NCI-H524 treated with DMSO at 0.1 percent for 48 hours (cell line): ENCODE data around the gene MKNK1.

Source experiments
- DNase-seq: peaks from one replicate; lab custom pipeline; 2025; lab: John Stamatoyannopoulos, UW

The MKNK1 gene

GRCh38 chr1:46595127-46595526 is 8.9 kb downstream of the MKNK1 start:
- no peak for DNase-seq

- DNase-seq, result no peak
Measured at GRCh38 chr1:46594063-46594462, 10.0 kb downstream of the MKNK1 start.

- DNase-seq, result no peak
Measured at GRCh38 chr1:46592823-46593222, 11.2 kb downstream of the MKNK1 start.

- no peak for DNase-seq
Measured at GRCh38 chr1:46589529-46589928, 14.5 kb downstream of the MKNK1 start.

DNA sequence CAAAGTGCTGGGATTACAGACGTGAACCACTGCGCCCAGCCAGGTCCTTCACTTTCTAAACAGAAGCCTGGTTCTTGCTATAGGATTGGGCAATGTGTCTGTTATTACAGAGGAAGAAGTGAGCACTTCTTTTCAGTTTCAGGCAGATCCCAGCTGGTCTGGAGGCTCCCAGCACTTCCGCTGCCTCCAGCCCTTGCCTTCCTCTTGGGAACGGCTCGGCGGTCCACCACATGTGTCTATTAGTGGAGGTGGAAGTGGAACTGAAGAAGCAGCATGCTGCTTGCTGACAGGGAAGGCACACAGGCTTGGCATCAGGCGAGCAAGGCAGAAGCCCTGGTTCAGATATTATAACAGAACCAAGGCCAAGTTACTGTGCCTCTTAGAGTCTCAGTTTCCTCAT is 17.0 kb downstream of the MKNK1 start:
- no peak for DNase-seq

DNA sequence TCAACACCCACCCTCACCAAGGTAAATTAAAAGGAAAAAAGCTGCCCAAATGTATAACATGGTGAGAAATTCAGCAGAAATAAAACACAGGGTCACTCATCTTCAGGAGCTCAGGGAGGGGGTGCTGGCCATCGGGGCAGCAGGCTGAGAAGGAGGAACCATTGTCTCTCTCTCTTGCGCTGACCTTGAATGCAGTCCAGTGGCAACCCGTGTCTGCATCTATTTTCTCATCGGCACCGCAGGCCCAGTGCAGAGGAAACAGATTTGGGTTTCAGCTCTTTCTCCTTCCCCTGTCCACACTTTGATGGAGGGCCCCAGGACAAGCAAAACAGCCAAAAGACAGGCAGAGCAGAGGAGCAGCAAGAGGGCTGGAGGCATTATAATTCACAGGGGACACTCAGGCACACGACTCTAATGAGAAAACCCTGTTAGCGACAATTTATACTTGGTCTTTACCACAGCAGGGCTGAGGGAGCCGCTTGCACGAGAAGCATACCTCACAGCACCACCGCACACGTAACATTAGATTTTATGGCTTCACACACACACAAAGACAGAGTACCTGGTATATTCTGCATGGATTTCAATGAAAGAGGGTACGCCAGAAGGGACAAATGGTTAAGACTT is 18.6 kb downstream of the MKNK1 start:
- no peak for DNase-seq

GRCh38 chr1:46583494-46583893 is 20.6 kb downstream of the MKNK1 start:
- DNase-seq, result no peak

DNA sequence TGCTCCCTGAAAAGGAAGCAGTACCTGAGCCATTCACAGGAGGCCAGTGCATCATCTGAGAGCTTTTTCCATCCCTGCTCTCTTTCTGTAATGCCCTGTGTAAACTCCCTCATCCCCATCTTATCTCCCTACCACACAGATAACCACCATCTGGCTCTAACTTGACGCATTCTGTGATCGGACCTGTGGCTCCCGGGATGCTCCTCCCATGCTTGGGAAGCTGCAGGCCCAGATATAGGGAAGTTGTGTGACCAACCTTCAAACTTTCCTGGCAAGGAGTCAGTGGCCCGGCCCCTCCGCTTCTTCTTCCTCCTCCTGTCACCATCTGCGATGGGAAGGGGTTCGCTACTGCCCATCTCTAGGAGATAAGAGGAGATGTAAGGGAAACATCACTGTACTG is 21.1 kb downstream of the MKNK1 start:
- no peak for DNase-seq

DNA sequence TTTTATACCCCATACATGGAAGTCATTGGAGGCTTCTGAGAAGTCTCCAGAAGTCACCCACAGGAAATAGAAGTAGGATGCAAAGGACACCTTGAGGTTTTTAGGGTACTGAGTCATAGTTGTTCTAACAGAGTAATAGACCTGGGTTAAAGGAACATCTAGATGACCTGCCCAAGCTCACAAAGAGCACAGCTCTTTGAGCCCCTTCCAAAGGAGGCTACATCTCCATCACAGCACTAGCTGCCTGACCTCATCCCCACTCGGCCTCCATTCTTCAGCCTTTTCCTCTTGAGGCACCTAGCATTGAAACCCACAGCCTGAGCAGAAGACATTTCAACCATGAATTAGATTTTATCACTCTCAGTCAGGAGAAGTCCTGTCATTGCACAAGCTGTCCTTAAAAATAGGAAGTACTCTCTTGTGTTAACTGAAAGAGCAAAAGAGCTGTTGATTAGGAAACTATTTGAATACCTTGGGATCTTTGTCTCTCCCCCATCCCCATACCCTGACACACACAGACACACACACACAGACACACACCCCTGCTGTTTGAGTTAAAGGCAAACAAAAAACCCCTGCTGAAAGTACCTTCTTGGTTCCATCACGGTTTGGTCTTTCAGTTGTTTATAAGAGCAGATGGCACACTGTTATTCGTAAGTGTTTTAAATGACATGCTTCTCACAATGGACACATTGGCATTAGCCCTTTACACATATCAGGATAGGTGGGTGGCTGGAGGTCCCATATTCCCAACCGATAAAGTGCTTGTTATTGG is 22.2 kb downstream of the MKNK1 start:
- DNase-seq, result no peak

DNA sequence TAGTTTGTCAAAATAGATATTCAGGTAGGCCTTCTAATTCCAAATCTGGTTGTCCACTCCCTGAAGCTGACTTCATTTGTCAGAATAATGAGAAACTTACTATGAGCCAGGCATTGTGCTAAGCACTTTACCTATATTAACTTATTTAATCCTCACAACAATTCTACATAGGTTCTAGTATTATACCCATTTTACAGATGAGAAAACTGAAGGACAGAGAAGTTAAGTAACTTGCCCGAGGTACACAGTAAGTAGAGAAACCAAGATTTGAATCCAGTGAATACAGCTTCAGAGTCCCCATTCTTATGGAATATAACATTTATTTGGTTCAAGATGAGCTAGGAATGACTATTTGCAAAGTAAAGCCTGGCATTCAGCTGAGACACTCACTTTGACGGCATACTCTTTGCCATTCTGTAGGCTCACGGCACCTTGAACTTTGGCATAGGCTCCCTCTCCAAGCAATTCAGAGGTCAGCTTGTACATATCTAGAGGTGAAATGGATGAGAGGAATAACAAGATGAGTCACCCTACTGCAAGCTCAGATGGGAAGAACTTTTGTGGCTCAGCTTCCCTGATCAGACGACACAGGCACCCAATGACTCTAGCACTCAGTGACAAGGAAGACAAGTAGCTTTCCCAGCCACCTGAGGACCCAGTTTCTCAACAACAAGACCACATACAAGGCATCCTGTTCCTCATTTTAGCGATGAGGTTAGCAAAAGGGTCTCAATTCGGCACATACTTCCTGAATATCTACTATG is 23.7 kb downstream of the MKNK1 start:
- DNase-seq, result no peak

GRCh38 chr1:46577671-46578070 is 26.4 kb downstream of the MKNK1 start:
- no peak for DNase-seq

DNA sequence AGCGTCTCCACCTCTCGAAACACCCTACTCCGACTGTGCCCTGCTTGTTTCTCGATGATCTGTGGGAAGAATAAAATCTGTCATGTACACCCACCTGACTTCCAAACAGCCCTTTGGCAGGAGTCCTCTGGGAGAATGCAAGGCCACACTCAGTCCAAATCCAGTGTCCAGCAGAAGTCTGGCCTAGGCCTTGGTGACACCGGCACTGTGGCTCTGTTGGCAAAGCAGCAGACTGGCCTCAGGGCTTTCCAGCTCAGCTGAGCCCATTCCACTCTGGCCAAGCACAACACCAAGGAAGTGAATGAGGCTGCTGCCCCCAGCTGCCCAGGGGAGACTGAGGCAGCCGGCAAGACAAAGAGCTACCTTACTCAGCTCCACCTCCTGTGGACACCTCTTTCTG is 27.5 kb downstream of the MKNK1 start:
- no peak for DNase-seq

GRCh38 chr1:46575778-46576177 is 28.3 kb downstream of the MKNK1 start:
- no peak for DNase-seq

- DNase-seq, result no peak
Measured at GRCh38 chr1:46575300-46575699, 28.8 kb downstream of the MKNK1 start.

GRCh38 chr1:46571691-46572225 is 32.3 kb downstream of the MKNK1 start:
- DNase-seq, result no peak

DNA sequence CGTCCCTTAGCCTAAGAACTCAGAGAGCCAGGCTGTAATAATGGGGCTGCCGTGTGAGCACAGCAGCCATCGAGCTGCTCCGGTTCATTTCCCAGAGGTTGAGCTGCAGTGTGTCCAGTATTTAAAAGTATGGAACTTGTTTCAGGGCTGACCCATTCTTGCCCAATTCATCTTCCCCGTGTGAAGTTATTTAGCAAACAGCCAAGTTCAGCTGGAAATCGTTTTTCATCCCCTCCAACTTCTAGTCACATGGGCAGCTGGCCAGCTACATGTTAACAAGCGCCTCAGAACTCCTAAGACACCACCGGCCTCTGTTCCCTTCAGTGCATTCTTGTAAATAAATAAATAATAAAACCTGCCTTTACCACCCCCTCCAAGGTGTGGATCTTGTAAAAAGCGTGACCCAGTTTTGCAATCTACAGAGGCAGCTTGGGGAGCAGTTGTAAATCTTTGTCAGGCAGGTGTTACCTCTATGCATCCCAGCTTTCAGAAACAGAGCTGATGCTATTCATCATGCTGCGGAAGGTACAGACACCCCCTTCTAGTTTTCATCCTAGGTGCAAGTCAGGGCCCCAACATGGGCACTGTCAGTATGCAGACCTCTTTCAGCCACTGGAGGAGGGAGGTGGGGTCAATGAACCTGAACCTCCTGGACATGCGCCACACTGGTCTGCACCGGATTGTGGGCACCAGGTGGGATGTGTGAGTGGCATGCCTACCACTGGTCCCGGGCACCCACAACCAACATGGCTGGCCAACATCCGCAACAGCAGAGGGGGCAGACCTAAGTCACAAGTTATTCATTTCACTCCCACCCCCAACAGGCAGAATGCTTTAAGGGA is 34.0 kb downstream of the MKNK1 start:
- no peak for DNase-seq

DNA sequence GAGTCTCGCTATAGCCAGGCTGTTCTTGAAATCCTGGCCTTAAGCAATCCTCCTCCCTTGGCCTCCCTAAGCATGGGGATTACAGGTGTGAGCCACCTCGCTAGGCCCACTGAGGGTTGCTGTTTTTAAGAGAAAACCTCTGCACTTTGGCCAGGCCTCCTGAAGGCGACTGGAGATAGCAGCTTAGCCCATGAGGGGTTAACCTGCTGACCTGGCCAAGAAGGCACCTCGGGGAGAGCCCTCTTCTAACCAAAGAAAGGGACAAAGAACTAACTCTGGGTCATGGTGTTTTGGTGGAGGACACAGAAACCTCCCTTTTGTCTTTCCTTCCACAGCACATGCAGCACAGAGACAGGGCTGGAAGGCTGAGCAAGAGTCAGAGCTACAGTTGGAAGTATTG is 35.0 kb downstream of the MKNK1 start:
- DNase-seq, result no peak

DNA sequence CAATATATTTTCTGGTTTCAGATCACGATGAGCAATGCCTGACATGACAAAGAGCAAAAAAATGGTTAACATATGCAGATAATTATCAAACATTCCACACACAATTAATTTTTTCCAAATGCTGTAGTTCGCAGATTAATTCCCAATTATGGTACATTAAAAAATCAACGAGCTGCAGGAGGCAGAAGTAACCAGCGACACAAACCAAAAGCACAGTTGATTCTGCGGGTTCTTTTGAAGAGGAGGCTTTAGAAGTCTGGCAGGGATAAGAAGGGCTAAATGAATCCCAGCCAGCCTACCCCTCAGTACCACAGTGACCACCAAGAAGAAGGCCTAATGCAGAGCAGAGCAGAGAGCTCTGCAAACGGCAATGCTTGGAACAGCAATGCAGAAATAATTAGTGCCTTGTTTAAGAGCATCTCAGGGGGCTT is 35.6 kb downstream of the MKNK1 start:
- DNase-seq, result no peak

DNA sequence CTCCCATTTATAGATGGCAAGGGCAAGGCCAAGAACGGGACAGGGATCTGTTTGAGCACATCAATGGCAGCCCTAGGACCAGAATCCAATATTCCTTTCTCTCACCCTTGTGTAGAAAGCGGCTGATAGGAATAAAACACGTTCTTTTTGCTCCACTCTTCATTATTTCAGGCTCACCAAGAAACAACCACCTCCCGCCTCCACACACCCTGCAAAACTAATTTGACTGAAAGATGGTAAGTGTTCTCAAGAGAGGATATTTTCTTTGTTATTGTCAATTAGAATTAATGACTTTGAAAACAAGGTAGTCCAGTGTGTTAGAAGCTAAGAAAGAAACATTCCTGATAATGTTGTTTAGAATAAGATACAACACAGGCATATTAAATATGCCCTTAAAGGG is 40.7 kb downstream of the MKNK1 start:
- DNase-seq, result no peak

DNA sequence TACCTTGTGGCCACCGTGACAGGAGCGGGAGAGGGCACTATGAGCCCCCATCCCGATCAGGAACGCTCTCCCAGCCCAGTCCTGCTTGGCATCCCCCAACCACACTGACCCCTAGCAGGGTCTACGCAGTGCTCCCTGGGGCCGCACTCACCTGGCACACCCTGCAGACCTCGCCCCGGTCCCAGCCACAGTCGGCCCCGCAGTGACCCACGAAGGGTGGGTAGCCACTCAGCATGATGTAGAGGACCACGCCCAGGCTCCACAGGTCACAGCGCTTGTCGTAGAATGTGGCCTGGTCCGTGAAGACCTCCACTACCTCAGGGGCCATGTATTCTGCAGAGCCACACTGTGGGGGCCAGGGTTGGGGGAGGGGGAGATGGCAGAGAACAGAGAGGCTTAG is 41.6 kb downstream of the MKNK1 start:
- no peak for DNase-seq

DNA sequence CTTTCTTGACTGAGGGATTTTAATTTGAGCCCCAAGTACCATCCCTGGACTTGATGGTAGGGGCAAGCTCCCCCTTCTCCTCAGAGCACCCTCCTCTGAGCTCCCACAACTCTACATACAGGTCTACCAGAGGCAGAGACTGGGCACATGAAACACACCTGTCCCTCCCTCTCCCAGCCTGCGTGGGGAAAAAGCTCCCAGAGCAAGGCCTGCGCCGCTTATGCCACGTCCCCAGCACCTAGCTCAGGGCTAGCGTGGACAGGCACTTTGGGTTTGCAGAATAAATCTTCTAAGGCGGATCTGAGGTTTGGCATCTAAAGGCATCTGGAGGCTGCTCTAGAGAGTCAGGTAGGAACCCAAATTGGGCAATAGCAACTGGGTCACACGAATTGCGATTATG is 45.1 kb downstream of the MKNK1 start:
- no peak for DNase-seq
